Esophagus (tissue), 2 donors: ENCODE results near the gene SLC24A5. TPM values are rescaled to one million over a fixed set of nuclear protein-coding genes. Genes with fewer than 3 reads are reported as not detected.

ENCODE experiments used
- H3K27ac ChIP-seq, 2 donors: one replicate each; pipeline ENCODE4 v1.5.1; 2013; ENCODE audit warnings: low read depth in 2 of 2, mild to moderate bottlenecking in 2 of 2, inconsistent platforms in 1 of 2, low read length in 1 of 2, moderate library complexity in 1 of 2
- H3K27me3 ChIP-seq, 2 donors: one replicate each; pipeline ENCODE4 v1.6.1; 2013; ENCODE audit warnings: low read length in 2 of 2, control low read depth in 1 of 2, mild to moderate bottlenecking in 1 of 2; ENCODE audit not compliant: insufficient read depth in 2 of 2, control insufficient read depth in 1 of 2
- H3K36me3 ChIP-seq, 2 donors: one replicate each; pipeline ENCODE4 v1.6.1; 2013; ENCODE audit warnings: low read length in 1 of 2; ENCODE audit not compliant: control insufficient read depth in 2 of 2, insufficient read depth in 2 of 2
- H3K4me1 ChIP-seq, 2 donors: one replicate each; pipeline ENCODE4 v1.6.1; 2013; ENCODE audit warnings: low read length in 1 of 2; ENCODE audit not compliant: control insufficient read depth in 2 of 2, insufficient read depth in 2 of 2
- H3K4me3 ChIP-seq, 2 donors: one replicate each; pipeline ENCODE4 v1.5.1; 2013; ENCODE audit warnings: low read length in 2 of 2, mild to moderate bottlenecking in 2 of 2, low read depth in 1 of 2, moderate library complexity in 1 of 2
- H3K9me3 ChIP-seq, 2 donors: one replicate each; pipeline ENCODE4 v1.6.1; 2013; ENCODE audit warnings: mild to moderate bottlenecking in 2 of 2, low read depth in 1 of 2, low read length in 1 of 2, moderate library complexity in 1 of 2; ENCODE audit not compliant: control insufficient read depth in 2 of 2, insufficient read depth in 1 of 2
- WGBS, 2 donors: extraction: QIAGEN DNeasy Blood & Tissue Kit; methylation state at CpG; one replicate each; pipeline ENCODE4 v1.1.7; 2013; 5-methylcytosine and 5-hydroxymethylcytosine counted together
- polyA plus RNA-seq, 2 donors: library from polyadenylated mRNA; stranded (reverse); fragments of 200-250 nt; gene quantifications; one replicate each; pipeline ENCODE4 v1.2.3, GENCODE V29; 2013
- donor health status: healthy with polysubstance abuse.
- donor health status: Bipolar disorder and iron deficiency.

The SLC24A5 gene
- not detected for polyA plus RNA-seq

- Histone ChIP-seq H3K27ac (no peak within 1 kb of the TSS), H3K9me3 (no peaks in the 10 kb centered on the region), H3K27me3 (no peaks in the 10 kb centered on the region), H3K4me3 (no peak within 1 kb of the TSS), H3K36me3 (no peaks in the 10 kb centered on the region), H3K4me1 (no peaks in the 10 kb centered on the region)
- WGBS, 2 donors: 75 to 81% methylated on average over 6 of the region's 6 CpGs
These were observed at the start of gene SLC24A5 for GRCh38 chr15:48120745-48121144. TSS of gene SLC24A5 (plus strand) at chr15:48120990. CDS start at chr15:48121045, 55 bp downstream.

- no peaks in the 10 kb centered on the region for H3K27me3 ChIP-seq
- no peak overlapping the region for H3K27ac ChIP-seq
- 76 to 79% methylated on average over 6 of the region's 6 CpGs for WGBS, 2 donors
- H3K4me1 ChIP-seq: no peaks in the 10 kb centered on the region
- no peak overlapping the region for H3K4me3 ChIP-seq
- H3K9me3 ChIP-seq: peaks cover 0 to 2% of the 10 kb centered on the region in 2 donors
- no peaks in the 10 kb centered on the region for H3K36me3 ChIP-seq
These were observed 47.8 kb upstream of the SLC24A5 start for GRCh38 chr15:48072941-48073340.

- Histone ChIP-seq H3K27ac (no peak overlapping the region), H3K4me1 (no peaks in the 10 kb centered on the region), H3K9me3 (peaks cover 0 to 2% of the 10 kb centered on the region in 2 donors), H3K36me3 (no peaks in the 10 kb centered on the region), H3K4me3 (no peak overlapping the region), H3K27me3 (no peaks in the 10 kb centered on the region)
- WGBS, 2 donors: 82 to 84% methylated on average over 4 of the region's 4 CpGs
These were observed 46.9 kb upstream of the SLC24A5 start for GRCh38 chr15:48073881-48074280.

- H3K36me3 ChIP-seq: no peaks in the 10 kb centered on the region
- H3K27ac ChIP-seq: no peak overlapping the region
- H3K4me3 ChIP-seq: no peak overlapping the region
- H3K9me3 ChIP-seq: peaks cover 0 to 2% of the 10 kb centered on the region in 2 donors
- H3K4me1 ChIP-seq: no peaks in the 10 kb centered on the region
- no peaks in the 10 kb centered on the region for H3K27me3 ChIP-seq
- 76 to 77% methylated on average over 4 of the region's 4 CpGs for WGBS, 2 donors
These were observed 44.3 kb upstream of the SLC24A5 start for GRCh38 chr15:48076454-48076853.

- H3K27ac ChIP-seq: no peak overlapping the region
- no peaks in the 10 kb centered on the region for H3K27me3 ChIP-seq
- no peaks in the 10 kb centered on the region for H3K4me1 ChIP-seq
- no peaks in the 10 kb centered on the region for H3K36me3 ChIP-seq
- H3K9me3 ChIP-seq: peaks cover 0 to 2% of the 10 kb centered on the region in 2 donors
- WGBS, 2 donors: 72 to 75% methylated on average over 1 of the region's 1 CpG
- no peak overlapping the region for H3K4me3 ChIP-seq
These were observed 43.1 kb upstream of the SLC24A5 start for GRCh38 chr15:48077616-48078184.

- H3K27me3 ChIP-seq: no peaks in the 10 kb centered on the region
- no peak overlapping the region for H3K27ac ChIP-seq
These were observed 35.8 kb upstream of the SLC24A5 start for GRCh38 chr15:48084759-48085590.

GRCh38 chr15:48085591-48085930, 35.2 kb upstream of the SLC24A5 start:
- Histone ChIP-seq H3K27me3 (no peaks in the 10 kb centered on the region), H3K4me1 (no peaks in the 10 kb centered on the region), H3K36me3 (no peaks in the 10 kb centered on the region), H3K9me3 (no peaks in the 10 kb centered on the region), H3K27ac (no peak overlapping the region), H3K4me3 (no peak overlapping the region)
- 84 to 88% methylated on average over 6 of the region's 6 CpGs for WGBS, 2 donors

More at GRCh38 chr15:48084759-48085590, 35.8 kb upstream of the SLC24A5 start:
- H3K9me3 ChIP-seq: no peaks in the 10 kb centered on the region
- no peaks in the 10 kb centered on the region for H3K36me3 ChIP-seq
- no peaks in the 10 kb centered on the region for H3K4me1 ChIP-seq
- H3K4me3 ChIP-seq: no peak overlapping the region
- 69 to 70% methylated on average over 6 of the region's 6 CpGs for WGBS, 2 donors

- no peak overlapping the region for H3K4me3 ChIP-seq
- no peak overlapping the region for H3K27ac ChIP-seq
- H3K4me1 ChIP-seq: no peaks in the 10 kb centered on the region
- no peaks in the 10 kb centered on the region for H3K36me3 ChIP-seq
- H3K27me3 ChIP-seq: no peaks in the 10 kb centered on the region
- WGBS, 2 donors: 41 to 66% methylated on average over 5 of the region's 5 CpGs
- no peaks in the 10 kb centered on the region for H3K9me3 ChIP-seq
These were observed 34.7 kb upstream of the SLC24A5 start for GRCh38 chr15:48086133-48086532.

GRCh38 chr15:48086576-48086975, 34.2 kb upstream of the SLC24A5 start:
- WGBS, 2 donors: 41 to 48% methylated on average over 5 of the region's 5 CpGs
- Histone ChIP-seq H3K4me1 (no peaks in the 10 kb centered on the region), H3K27me3 (no peaks in the 10 kb centered on the region), H3K9me3 (no peaks in the 10 kb centered on the region), H3K36me3 (no peaks in the 10 kb centered on the region), H3K4me3 (no peak overlapping the region), H3K27ac (no peak overlapping the region)

- no peaks in the 10 kb centered on the region for H3K27me3 ChIP-seq
- H3K27ac ChIP-seq: no peak overlapping the region
- peaks cover 0 to under 1% of the 10 kb centered on the region in 2 donors for H3K9me3 ChIP-seq
- H3K4me1 ChIP-seq: no peaks in the 10 kb centered on the region
- H3K4me3 ChIP-seq: no peak overlapping the region
- H3K36me3 ChIP-seq: no peaks in the 10 kb centered on the region
- WGBS, 2 donors: 84% methylated on average over 3 of the region's 3 CpGs
These were observed 32.9 kb upstream of the SLC24A5 start for GRCh38 chr15:48087844-48088243.
